NCI-H446 treated with DMSO at 0.1 percent for 48 hours (cell line): Measurements from ENCODE around the gene DLX4.
A peak's percentile ranks its signal among the peaks of the same experiment; 100 is the strongest.

Experiments
- DNase-seq: peaks from one replicate; lab custom pipeline; 2025; lab: John Stamatoyannopoulos, UW

Gene DLX4

GRCh38 chr17:49987290-49987585 is 18.2 kb downstream of the DLX4 start:
- DNase-seq = no peak

GRCh38 chr17:49987681-49988441 is 18.9 kb downstream of the DLX4 start:
- DNase-seq = peak; percentile 39

GRCh38 chr17:49989518-49989880 is 20.5 kb downstream of the DLX4 start:
- DNase-seq = no peak

GRCh38 chr17:49990331-49990730 is 21.3 kb downstream of the DLX4 start:
- no peak for DNase-seq

- no peak for DNase-seq
These were observed 21.9 kb downstream of the DLX4 start for GRCh38 chr17:49990921-49991320.

GRCh38 chr17:49991409-49991808 is 22.4 kb downstream of the DLX4 start:
- no peak for DNase-seq

- no peak for DNase-seq
These were observed 23.4 kb downstream of the DLX4 start for GRCh38 chr17:49992191-49992932.

- DNase-seq = no peak
These were observed 24.0 kb downstream of the DLX4 start for GRCh38 chr17:49992933-49993422.

- DNase-seq = no peak
These were observed 24.6 kb downstream of the DLX4 start for GRCh38 chr17:49993423-49994060.

GRCh38 chr17:49994085-49995054 is 25.4 kb downstream of the DLX4 start:
- DNase-seq = no peak

GRCh38 chr17:49995055-49995738 is 26.2 kb downstream of the DLX4 start, which contains the start of gene DLX3:
TSS of gene DLX3 (minus strand) at chr17:49995224. CDS start at chr17:49994998, 226 bp downstream.
- DNase-seq = no peak

- DNase-seq = no peak
These were observed 27.1 kb downstream of the DLX4 start for GRCh38 chr17:49996121-49996494.

GRCh38 chr17:49996495-49997300 is 27.7 kb downstream of the DLX4 start:
- no peak for DNase-seq

GRCh38 chr17:49997301-49997650 is 28.3 kb downstream of the DLX4 start:
- no peak for DNase-seq

- DNase-seq = peak; percentile 61
These were observed 29.0 kb downstream of the DLX4 start for GRCh38 chr17:49997773-49998703.

- DNase-seq = no peak
These were observed 30.0 kb downstream of the DLX4 start for GRCh38 chr17:49998836-49999511.

GRCh38 chr17:50003911-50004310 is 34.9 kb downstream of the DLX4 start:
- no peak for DNase-seq

GRCh38 chr17:50009282-50009681 is 40.3 kb downstream of the DLX4 start:
- DNase-seq = no peak

- DNase-seq = no peak
These were observed 44.1 kb downstream of the DLX4 start for GRCh38 chr17:50013079-50013478.
